Skeletal muscle satellite cell (primary cell): ENCODE data around the gene AGBL1. TPM values are rescaled to one million over a fixed set of nuclear protein-coding genes. Genes with fewer than 3 reads are reported as not detected.

ENCODE experiments used
- H3K27me3 ChIP-seq: 2 replicates; pipeline ENCODE4 v1.7.0; 2013; ENCODE audit warnings: low read length; ENCODE audit not compliant: control insufficient read depth, insufficient read depth
- H3K36me3 ChIP-seq: 2 replicates; pipeline ENCODE4 v1.7.0; 2013; ENCODE audit warnings: mild to moderate bottlenecking, control low read depth, low read length; ENCODE audit not compliant: insufficient read depth
- H3K4me1 ChIP-seq: 2 replicates; pipeline ENCODE4 v1.7.0; 2013; ENCODE audit warnings: low read length; ENCODE audit not compliant: control insufficient read depth, insufficient read depth
- H3K4me2 ChIP-seq: 2 replicates; pipeline ENCODE4 v1.7.0; 2013; ENCODE audit warnings: mild to moderate bottlenecking, low read length
- H3K4me3 ChIP-seq: 2 replicates; pipeline ENCODE4 v1.7.0; 2013; ENCODE audit warnings: low read length
- H3K9ac ChIP-seq: 2 replicates; pipeline ENCODE4 v1.7.0; 2013; ENCODE audit warnings: mild to moderate bottlenecking, low read depth, low read length, moderate library complexity
- H3K9me3 ChIP-seq: replicated peaks from 2 replicates; pipeline ENCODE4 v1.7.0; 2013; ENCODE audit warnings: mild to moderate bottlenecking, control low read depth, low read length
- small RNA-seq: library from RNA; depleted of rRNA; stranded (forward); fragments of <200 nt; gene quantifications from one replicate; pipeline ENCODE3, GENCODE V24; 2012

AGBL1 gene

GRCh38 chr15:87045746-87046145, 966.1 kb downstream of the AGBL1 start:
- H3K4me1 ChIP-seq, result no peaks in the 10 kb centered on the region
- no peaks in the 10 kb centered on the region for H3K27me3 ChIP-seq
- no peaks in the 10 kb centered on the region for H3K36me3 ChIP-seq
- H3K9ac ChIP-seq, result no peak overlapping the region
- H3K4me2 ChIP-seq, result no peak overlapping the region
- no peak overlapping the region for H3K4me3 ChIP-seq
- no peaks in the 10 kb centered on the region for H3K9me3 ChIP-seq

DNA sequence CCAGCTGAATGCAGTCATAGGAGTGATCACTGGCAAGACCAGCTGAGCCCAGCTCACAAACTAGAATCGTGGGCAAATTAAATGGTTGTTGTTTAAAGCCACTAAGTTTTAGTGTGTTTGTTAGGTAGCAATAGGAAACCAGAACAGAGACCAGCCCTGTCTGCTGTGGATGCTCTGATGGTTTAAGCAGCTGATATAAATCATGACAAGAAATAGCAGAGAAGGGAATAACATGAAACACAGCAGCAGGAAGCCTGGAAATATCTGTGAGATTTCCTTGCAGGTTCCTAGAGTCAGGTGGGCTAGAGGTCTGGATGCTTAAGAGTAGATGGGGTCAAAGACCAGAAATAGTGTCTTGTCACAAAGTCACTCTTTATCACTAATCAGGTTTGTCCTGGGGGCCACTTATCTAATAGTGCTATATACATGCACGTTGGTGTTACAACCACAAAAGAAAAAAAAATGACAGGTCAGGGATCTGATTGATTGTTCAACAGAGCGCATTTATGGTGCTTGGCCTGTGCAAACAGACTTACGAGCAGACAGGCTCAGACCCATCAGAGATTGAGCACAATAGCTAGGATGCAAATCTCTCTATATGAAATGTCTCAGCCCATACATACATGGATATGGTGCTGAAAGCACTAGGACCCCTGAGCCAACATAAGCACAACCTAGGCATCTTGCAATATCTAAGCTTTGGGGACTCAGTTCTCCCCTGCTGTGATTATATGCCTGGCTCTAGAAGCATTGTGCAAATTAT, 967.7 kb downstream of the AGBL1 start:
- Histone ChIP-seq H3K4me2 (no peak overlapping the region), H3K9ac (no peak overlapping the region), H3K27me3 (no peaks in the 10 kb centered on the region), H3K9me3 (no peaks in the 10 kb centered on the region), H3K4me1 (no peaks in the 10 kb centered on the region), H3K36me3 (no peaks in the 10 kb centered on the region), H3K4me3 (no peak overlapping the region)

Small RNA genes within 50 kb of the gene (small RNA-seq; reads per million reads assigned to genes)
- not detected for gene RF00284
- not detected for gene RNA5SP400
